Measurements from ENCODE around the gene PROK1.
"Not testable (repeated sequence)": the region's sequence is repeated elsewhere in the genome, so short reads cannot be mapped to it uniquely, and the experiment has no call there.

The PROK1 gene

DNA sequence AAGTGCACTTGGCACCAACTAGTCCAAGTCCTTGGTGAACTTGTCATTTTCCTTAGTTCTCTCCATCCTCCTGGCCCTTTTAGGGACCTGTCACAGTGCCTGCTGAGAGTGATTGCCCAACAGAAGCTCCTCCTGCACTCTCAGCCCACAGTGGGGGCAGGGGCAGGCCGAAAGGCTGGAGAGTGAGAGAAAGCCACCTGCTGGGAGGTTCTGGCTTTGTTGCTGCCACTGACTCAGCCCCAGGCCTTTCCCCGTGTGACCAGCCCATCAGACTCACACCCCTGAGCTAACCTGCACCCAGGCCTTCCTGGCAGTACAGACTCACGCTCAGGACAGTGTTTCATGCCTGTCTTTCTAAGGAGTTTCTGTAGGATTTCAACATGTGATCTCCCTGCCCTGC, 17.1 kb upstream of the PROK1 start:
- no peak for DNase-seq (ENCODE audit: low read depth in 2 of 2)

DNA sequence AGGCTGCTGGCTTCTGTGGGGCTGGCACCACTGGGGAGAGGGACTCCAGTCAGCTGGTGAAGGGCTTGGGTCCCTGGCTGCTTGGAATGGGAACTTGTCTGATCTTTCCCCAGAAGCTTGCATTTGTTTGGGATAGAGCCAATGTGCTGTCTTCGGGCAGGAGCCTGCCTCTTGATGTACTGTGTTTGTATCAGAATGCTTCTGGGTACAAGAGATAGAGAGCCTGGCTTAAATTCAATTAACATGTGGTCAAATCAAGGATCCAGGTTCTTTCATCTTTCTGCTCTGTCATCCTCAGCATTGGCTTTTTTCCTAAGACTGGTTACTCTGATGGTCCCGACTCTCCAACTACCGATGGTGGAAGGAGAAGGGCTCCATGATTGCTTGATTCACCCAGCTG, 16.0 kb upstream of the PROK1 start:
- DNase-seq (ENCODE audit: low read depth in 2 of 2): no peak

- DNase-seq (ENCODE audit: low read depth in 2 of 2): no peak
These were observed 14.3 kb upstream of the PROK1 start for GRCh38 chr1:110436635-110437034.

DNA sequence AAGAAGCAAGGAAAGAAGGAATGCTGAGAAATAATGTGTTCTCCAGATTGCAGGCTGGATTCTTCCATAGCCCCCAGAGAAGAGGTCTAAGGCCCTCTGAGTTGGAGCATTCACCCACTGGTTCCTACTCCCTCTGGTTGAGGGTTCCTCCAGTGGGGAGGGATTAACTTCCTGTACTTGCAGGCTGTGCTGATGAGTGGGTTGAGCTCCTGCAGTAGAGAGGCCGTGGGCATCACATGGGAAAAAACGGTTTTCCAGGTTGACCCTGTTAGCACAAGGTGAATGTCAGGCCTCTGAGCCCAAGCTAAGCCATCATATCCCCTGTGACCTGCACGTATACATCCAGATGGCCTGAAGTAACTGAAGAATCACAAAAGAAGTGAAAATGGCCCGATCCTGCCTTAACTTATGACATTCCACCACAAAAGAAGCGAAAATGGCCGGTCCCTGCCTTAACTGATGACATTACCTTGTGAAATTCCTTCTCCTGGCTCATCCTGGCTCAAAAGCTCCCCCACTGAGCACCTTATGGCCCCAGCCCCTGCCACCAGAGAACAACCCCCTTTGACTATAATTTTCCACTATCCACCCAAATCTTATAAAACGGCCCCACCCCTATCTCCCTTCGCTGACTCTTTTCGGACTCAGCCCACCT, 13.2 kb upstream of the PROK1 start:
- not testable (repeated sequence) for DNase-seq (ENCODE audit: low read depth in 2 of 2)

DNA sequence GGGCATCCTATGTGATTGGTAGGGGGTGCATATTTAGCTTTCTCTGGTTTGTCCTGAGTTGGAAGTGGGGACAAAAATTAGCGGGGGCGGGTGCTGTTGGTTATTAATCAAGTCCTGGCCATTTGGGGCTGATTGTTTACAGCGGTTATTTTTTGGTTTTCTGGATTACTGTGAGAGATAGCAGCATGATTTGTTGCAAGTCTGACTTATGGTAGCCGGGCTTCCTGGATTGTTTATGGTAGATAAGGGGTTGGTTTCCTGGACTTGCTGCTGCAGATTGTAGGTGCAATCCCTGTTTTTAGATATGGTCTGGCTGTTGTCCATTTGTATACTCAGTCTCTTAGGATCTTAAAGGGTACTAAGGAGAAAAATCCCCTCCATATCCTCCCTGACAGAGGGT, 12.1 kb upstream of the PROK1 start:
- DNase-seq (ENCODE audit: low read depth in 2 of 2): no peak

- DNase-seq (ENCODE audit: low read depth in 2 of 2): not testable (repeated sequence)
These were observed 11.1 kb upstream of the PROK1 start for GRCh38 chr1:110439873-110440272.

DNA sequence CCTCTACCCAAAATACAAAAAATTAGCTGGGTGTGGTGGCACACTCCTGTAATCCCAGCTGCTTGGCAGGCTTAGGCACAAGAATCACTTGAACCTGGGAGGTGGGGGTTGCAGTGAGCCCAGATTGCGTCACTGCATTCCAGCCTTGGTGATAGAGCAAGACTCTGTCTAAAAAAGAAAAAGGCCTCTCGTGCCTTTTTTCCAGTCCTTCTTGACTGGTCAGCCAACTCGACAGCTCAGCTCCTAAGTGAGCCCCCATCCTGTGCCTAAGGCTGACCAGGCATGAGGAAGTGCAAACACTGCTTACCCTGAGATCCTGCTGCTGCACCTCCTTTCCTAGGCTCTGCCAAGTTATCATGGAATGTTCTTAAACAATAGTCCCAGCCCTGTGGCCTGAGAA, 10.1 kb upstream of the PROK1 start:
- no peak for DNase-seq (ENCODE audit: low read depth in 2 of 2)

DNA sequence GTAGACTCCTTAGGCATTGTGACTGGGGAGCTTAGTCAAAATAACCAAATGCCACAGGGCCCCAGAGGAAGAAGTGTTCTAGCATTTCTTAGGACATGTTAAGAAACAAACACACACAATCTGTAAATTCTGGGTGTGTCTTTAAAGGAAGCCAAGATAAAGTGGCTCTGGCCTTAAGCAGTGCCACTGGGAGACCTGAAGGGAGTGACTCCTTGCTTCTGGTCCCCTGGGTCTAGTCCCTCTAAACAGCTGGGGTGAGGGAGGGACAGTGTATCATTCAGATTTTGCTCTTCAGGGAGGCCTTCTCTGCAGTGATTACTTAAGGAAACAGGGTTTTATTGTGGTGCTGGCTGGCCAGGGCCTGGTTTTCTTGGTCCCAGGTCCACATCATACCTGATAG, 9.1 kb upstream of the PROK1 start:
- no peak for DNase-seq (ENCODE audit: low read depth in 2 of 2)

DNA sequence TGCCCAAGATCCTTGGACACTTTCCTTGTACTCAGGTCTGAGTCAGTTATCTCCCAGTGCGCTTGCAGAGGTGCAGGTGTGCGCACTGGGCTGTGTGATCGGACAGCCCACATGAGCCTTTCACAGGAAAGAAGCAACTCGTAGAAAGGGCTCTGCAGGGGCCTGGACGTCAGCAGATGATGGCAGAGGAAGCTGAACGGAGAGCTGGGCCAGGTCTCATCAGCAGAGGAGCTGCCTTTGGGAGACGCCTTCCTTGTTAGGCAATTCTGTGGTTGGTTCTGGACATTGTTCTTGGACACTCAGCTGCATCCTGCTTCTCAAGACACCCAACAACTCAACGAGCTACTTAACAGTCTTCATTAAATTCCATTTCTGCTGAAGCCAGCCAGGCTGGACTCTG, 7.5 kb upstream of the PROK1 start:
- no peak for DNase-seq (ENCODE audit: low read depth in 2 of 2)

GRCh38 chr1:110444561-110444960, 6.4 kb upstream of the PROK1 start:
- no peak for DNase-seq (ENCODE audit: low read depth in 2 of 2)

- DNase-seq (ENCODE audit: low read depth in 2 of 2): no peak
These were observed 993 bp upstream of the PROK1 start for GRCh38 chr1:110449661-110450651.

DNA sequence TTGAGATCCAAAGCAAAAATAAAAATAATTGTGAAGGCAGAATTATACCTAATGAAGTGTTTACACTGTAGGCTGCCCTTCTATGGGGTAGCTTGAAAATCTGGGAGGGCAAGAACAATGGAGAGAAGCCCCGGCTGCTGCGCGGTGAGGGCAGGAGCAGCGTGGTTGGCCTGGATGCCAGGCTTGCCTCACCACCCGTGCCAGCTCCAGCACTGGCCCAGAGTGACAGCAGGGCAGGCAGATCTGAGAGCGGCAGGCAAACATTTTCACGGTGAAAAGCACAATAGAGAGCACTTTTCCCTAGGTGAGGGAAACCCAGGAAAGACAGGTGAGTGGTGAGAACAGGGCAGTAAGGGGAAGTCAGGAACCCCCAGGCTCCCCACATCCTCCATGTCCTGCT, 1.4 kb downstream of the PROK1 start:
- DNase-seq (ENCODE audit: low read depth in 2 of 2): no peak

- no peak for DNase-seq (ENCODE audit: low read depth in 2 of 2)
These were observed 2.9 kb downstream of the PROK1 start for GRCh38 chr1:110453829-110454228.

- DNase-seq (ENCODE audit: low read depth in 2 of 2): no peak
These were observed 3.4 kb downstream of the PROK1 start for GRCh38 chr1:110454328-110454727.

- DNase-seq (ENCODE audit: low read depth in 2 of 2): no peak
These were observed 4.2 kb downstream of the PROK1 start for GRCh38 chr1:110455151-110455550.

DNA sequence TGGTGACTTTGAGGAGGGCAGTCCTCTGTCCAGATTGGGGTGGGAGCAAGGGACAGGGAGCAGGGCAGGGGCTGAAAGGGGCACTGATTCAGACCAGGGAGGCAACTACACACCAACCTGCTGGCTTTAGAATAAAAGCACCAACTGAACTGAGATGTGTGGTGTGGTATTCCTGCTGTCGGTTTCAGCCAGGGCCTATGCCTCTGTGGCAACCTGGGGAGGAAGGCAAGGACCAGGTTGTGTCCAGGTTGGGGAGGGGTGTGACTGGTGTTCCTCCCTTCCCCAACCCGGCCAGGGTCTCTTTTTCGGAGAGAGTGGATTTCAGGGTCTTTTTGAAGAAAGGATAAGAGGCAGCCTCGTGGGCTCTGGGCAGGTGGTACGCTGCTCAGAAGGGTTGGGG, 6.3 kb downstream of the PROK1 start:
- no peak for DNase-seq (ENCODE audit: low read depth in 2 of 2)

DNA sequence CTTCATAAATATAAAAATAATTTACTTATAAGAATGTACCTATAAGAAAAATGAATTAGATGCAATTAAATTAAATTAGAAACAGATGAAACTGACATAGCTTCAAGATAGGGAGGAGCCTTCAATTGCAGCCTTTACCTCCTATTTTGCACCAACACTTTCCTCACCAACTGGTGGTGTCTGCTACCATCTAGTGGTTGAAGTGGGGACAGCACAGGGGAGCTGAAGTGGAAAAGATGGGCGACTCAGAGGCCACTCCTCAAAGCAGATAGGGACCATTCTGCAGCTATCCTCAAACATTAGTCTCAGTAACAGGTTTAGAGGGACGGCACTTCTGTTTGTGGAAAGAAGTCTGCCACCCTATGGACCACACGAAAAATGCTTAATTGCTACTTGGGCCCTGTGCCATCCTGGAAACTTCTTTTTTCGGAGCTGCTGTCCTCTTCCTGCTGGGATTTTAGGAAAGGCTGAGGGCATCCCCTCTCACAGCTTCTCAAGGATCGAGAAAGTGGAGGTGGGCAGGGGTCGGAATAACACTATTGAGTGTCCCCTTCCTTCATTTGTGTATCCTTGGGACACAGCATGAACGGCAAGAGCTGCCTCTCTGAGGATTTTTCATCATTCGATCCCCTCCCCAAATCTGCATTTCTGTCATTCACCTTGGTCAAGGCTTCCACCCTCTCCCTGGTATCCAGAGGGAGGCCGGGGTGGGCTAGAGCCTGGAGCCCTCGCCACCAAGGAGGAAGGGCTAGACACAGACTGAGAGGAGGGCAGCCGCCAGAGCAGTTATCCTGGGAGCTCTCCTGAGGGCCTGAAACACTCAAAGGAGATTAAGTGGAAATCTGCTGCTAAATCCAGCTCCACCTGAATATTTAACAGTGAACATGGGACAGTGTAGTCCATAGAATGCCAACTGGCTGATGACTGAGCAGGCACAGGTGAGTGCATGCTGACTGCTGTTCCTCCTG, 9.6 kb downstream of the PROK1 start:
- DNase-seq (ENCODE audit: low read depth in 2 of 2): peak; percentile 67 to 73

DNA sequence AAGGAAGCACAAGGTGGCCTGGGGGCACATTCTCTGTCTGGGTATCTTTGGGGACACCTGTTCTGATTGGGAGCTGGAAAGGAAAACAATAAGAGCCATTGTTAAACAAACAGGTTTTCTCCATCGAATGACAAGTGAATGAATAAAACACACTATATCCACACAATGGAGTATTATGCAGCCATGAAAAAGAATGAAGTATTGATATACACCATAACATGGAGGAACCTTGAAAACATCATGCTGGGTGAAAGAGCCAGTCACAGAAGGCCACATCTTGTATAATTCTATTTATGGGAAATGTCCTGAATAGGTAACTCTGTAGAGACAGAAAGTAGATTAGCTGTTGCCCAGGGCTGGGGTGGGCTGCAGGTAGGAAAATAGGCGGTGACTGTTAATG, 11.1 kb downstream of the PROK1 start:
- no peak for DNase-seq (ENCODE audit: low read depth in 2 of 2)

GRCh38 chr1:110462964-110463363, 12.0 kb downstream of the PROK1 start:
- no peak for DNase-seq (ENCODE audit: low read depth in 2 of 2)

GRCh38 chr1:110463725-110464124, 12.8 kb downstream of the PROK1 start:
- no peak for DNase-seq (ENCODE audit: low read depth in 2 of 2)

DNA sequence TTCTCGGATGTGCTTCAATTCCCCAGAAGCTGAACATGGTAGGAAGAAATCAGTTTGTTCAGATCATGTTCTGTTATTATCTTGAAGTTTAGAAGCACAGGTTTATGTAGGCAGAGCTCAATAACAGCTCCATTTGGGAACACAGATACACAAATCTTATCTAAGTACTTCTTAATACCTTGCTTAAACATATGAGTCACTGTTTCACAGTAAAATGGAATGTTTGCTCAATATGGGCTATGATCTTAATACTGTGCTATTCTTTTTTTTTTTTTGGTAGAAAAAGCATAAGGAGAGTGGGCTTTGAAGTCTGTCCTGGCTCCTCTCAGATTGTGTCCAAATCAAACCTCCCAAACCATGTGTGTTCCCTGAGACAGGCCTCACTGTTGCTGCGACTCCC, 13.4 kb downstream of the PROK1 start:
- no peak for DNase-seq (ENCODE audit: low read depth in 2 of 2)
